OCI-LY7 (cell line): ENCODE results near the gene OSCAR. TPM values are rescaled to one million over a fixed set of nuclear protein-coding genes. Genes with fewer than 3 reads are reported as not detected.

Experiments used
- BruUV-seq: library from RNA; stranded (reverse); fragments of 400-500 nt; replicated peaks from 2 replicates; lab custom pipeline; 2021; lab: Mats Ljungman, UMichigan
- CTCF ChIA-PET: fragments of 300-600 bp; sonication (Branson Sonifier 250); formaldehyde crosslinking; loops from one replicate; lab custom pipeline; 2022; ENCODE audit warnings: antibody characterized with exemption; ENCODE audit not compliant: unreplicated experiment; lab: Charles Lee
- POLR2A ChIA-PET: fragments of 300-600 bp; sonication (Branson Sonifier 250); formaldehyde crosslinking; loops from one replicate; lab custom pipeline; 2022; ENCODE audit warnings: antibody characterized with exemption; lab: Charles Lee
- DNase-seq: peaks from one replicate; pipeline ENCODE4 v3.0.0-alpha.2; 2015; ENCODE audit warnings: low spot score
- H2AFZ ChIP-seq: fragments of 200-600 bp; sonication (generic), shearing (Covaris generic); 2 replicates; pipeline ENCODE4 v1.6.1; 2014; ENCODE audit warnings: mild to moderate bottlenecking, antibody characterized with exemption, low read length, moderate library complexity
- H3K27ac ChIP-seq: fragments of 200-600 bp; sonication (generic); 2 replicates; pipeline ENCODE4 v1.5.1; 2014; ENCODE audit warnings: mixed run types, low read depth, mild to moderate bottlenecking, moderate library complexity, low read length, inconsistent platforms; ENCODE audit not compliant: poor library complexity, severe bottlenecking
- H3K36me3 ChIP-seq: fragments of 200-600 bp; sonication (generic); 2 replicates; pipeline ENCODE4 v1.6.1; 2014; ENCODE audit warnings: mild to moderate bottlenecking, antibody characterized with exemption, low read length, moderate library complexity, mixed read lengths; ENCODE audit not compliant: insufficient read depth
- H3K4me1 ChIP-seq: fragments of 200-600 bp; sonication (generic); 2 replicates; pipeline ENCODE4 v1.5.1; 2014; ENCODE audit warnings: mild to moderate bottlenecking, low read length; ENCODE audit not compliant: insufficient read depth, poor library complexity, severe bottlenecking
- H3K4me2 ChIP-seq: fragments of 200-600 bp; sonication (generic); 2 replicates; pipeline ENCODE4 v1.6.1; 2014; ENCODE audit warnings: mild to moderate bottlenecking, low read length
- H3K4me3 ChIP-seq: fragments of 200-600 bp; sonication (generic); 2 replicates; pipeline ENCODE4 v1.5.1; 2014; ENCODE audit warnings: mild to moderate bottlenecking, low read depth, low read length; ENCODE audit not compliant: poor library complexity, severe bottlenecking
- H3K79me2 ChIP-seq: fragments of 200-600 bp; sonication (generic); 2 replicates; pipeline ENCODE4 v1.6.1; 2016; ENCODE audit warnings: low read depth, mild to moderate bottlenecking, low read length, moderate library complexity, mixed read lengths; ENCODE audit not compliant: insufficient read depth
- H3K9me2 ChIP-seq: fragments of 200-600 bp; sonication (generic); 2 replicates; pipeline ENCODE4 v1.6.1; 2016; ENCODE audit warnings: mild to moderate bottlenecking, low read length, mixed read lengths; ENCODE audit not compliant: insufficient read depth
- H3K9me3 ChIP-seq: fragments of 200-600 bp; sonication (generic); 2 replicates; pipeline ENCODE4 v1.6.1; 2014; ENCODE audit warnings: mild to moderate bottlenecking, mixed run types, low read length, mixed read lengths
- H4K20me1 ChIP-seq: fragments of 200-600 bp; sonication (generic); 2 replicates; pipeline ENCODE4 v1.6.1; 2014; ENCODE audit warnings: mild to moderate bottlenecking, antibody characterized with exemption, low read length, moderate library complexity, mixed read lengths; ENCODE audit not compliant: insufficient read depth
- CTCF ChIP-seq: fragments of 200-600 bp; sonication (generic); conservative IDR thresholded peaks from 2 replicates; pipeline ENCODE4 v1.5.1; 2014; ENCODE audit warnings: mild to moderate bottlenecking, antibody characterized with exemption, low read length, moderate library complexity, mixed read lengths
- EZH2phosphoT487 ChIP-seq: fragments of 200-600 bp; sonication (generic); IDR thresholded peaks from 2 replicates; pipeline ENCODE4 v1.6.1; 2018; ENCODE audit warnings: low read depth, borderline replicate concordance, mild to moderate bottlenecking, mixed run types, antibody characterized with exemption, low read length, moderate library complexity, mixed read lengths
- intact Hi-C: fragments of 100-400 bp; cut with micrococcal nuclease; formaldehyde crosslinking; loops from one replicate; pipeline ENCODE4 v1.10.0; 2022; ENCODE audit not compliant: unreplicated experiment
- total RNA-seq, 2 experiments: library from RNA; depleted of rRNA in 1 of 2; stranded (reverse); fragments of >200 nt in 1 of 2; shearing (Covaris generic) in 1 of 2; gene quantifications; 2 replicates each; pipeline ENCODE4 v1.2.3, GENCODE V29; 2014 to 2022

The OSCAR gene
- total RNA-seq, 2 experiments from 2014 or later: 0.32 TPM; not detected in 1

GRCh38 chr19:54069470-54069869 is 31.1 kb downstream of the OSCAR start:
- BruUV-seq: no TSS peak
- POLR2A ChIA-PET: no interaction called here
- Histone ChIP-seq H3K79me2 (no peaks in the 10 kb centered on the region), H3K9me2 (no peaks in the 10 kb centered on the region), H3K4me1 (no peaks in the 10 kb centered on the region), H3K36me3 (no peaks in the 10 kb centered on the region), H2AFZ (no peak overlapping the region), H4K20me1 (no peaks in the 10 kb centered on the region), H3K9me3 (no peaks in the 10 kb centered on the region), H3K4me2 (no peak overlapping the region), H3K4me3 (no peak overlapping the region), H3K27ac (no peak overlapping the region)
- no peak for DNase-seq
- TF ChIP-seq CTCF (no peak), EZH2phosphoT487 (no peak)
- intact Hi-C loops: no loop called here
- CTCF ChIA-PET: no interaction called here

- no peaks in the 10 kb centered on the region for H3K4me1 ChIP-seq
- H2AFZ ChIP-seq: no peak within 1 kb of the TSS
- H3K79me2 ChIP-seq: no peaks in the 10 kb centered on the region
- no peaks in the 10 kb centered on the region for H3K36me3 ChIP-seq
- ChIA-PET CTCF (no interaction called here), POLR2A (no interaction called here)
- no peak within 1 kb of the TSS for H3K27ac ChIP-seq
- no peak within 1 kb of the TSS for H3K4me2 ChIP-seq
- H4K20me1 ChIP-seq: no peaks in the 10 kb centered on the region
- no peak within 1 kb of the TSS for H3K4me3 ChIP-seq
- intact Hi-C loops: no loop called here
- no peak for DNase-seq
- H3K9me3 ChIP-seq: no peaks in the 10 kb centered on the region
- no TSS peak for BruUV-seq
- no peaks in the 10 kb centered on the region for H3K9me2 ChIP-seq
- TF ChIP-seq EZH2phosphoT487: no peak
- no peak for TF ChIP-seq CTCF
These were observed 37.1 kb downstream of the OSCAR start, which contains the start of gene VSTM1 for GRCh38 chr19:54063350-54064116. VSTM1 (minus strand) TSS chr19:54063897; CDS start chr19:54063777, 120 bp downstream.

- intact Hi-C loops: no loop called here
- Histone ChIP-seq H3K4me2 (no peak overlapping the region), H3K4me3 (no peak overlapping the region), H3K9me3 (no peaks in the 10 kb centered on the region), H3K36me3 (no peaks in the 10 kb centered on the region), H3K79me2 (no peaks in the 10 kb centered on the region), H4K20me1 (no peaks in the 10 kb centered on the region), H3K27ac (no peak overlapping the region), H3K9me2 (no peaks in the 10 kb centered on the region), H3K4me1 (no peaks in the 10 kb centered on the region), H2AFZ (no peak overlapping the region)
- BruUV-seq: no TSS peak
- POLR2A ChIA-PET: no interaction called here
- no peak for DNase-seq
- CTCF ChIA-PET: no interaction called here
- no peak for TF ChIP-seq CTCF
- TF ChIP-seq EZH2phosphoT487: no peak
These were observed 38.0 kb downstream of the OSCAR start for GRCh38 chr19:54062643-54063042.
